Nephron (organoid): Measurements from ENCODE around the gene MGAM2.

ENCODE experiments used
- H3K27ac Mint-ChIP-seq, 3 experiments: 2 replicates each; pipeline ENCODE4 v1.8.0; 2020; ENCODE audit warnings: mixed read lengths in 3 of 3, mild to moderate bottlenecking in 2 of 3, moderate library complexity in 1 of 3
- H3K27me3 Mint-ChIP-seq: 2 replicates; pipeline ENCODE4 v1.8.0; 2021; ENCODE audit warnings: low read depth, mild to moderate bottlenecking, moderate library complexity, mixed read lengths
- H3K36me3 Mint-ChIP-seq: 2 replicates; pipeline ENCODE4 v1.8.0; 2020; ENCODE audit warnings: low read depth, mixed read lengths
- H3K4me1 Mint-ChIP-seq: 2 replicates; pipeline ENCODE4 v1.8.0; 2020; ENCODE audit warnings: mixed read lengths
- H3K4me3 Mint-ChIP-seq, 3 experiments: 2 replicates each; pipeline ENCODE4 v1.8.0; 2020; ENCODE audit warnings: mild to moderate bottlenecking in 3 of 3, mixed read lengths in 3 of 3, moderate library complexity in 2 of 3
- H3K9me3 Mint-ChIP-seq: 2 replicates; pipeline ENCODE4 v1.8.0; 2020; ENCODE audit warnings: mixed read lengths
- TF ChIP-seq, protein P1 (sequence below), 3 experiments: fragments of 200-600 bp; sonication (generic); IDR thresholded peaks; one replicate each; pipeline ENCODE4 v1.5.0; 2021; ENCODE audit warnings: antibody characterized with exemption in 3 of 3; ENCODE audit not compliant: unreplicated experiment in 3 of 3

MGAM2 gene

DNA sequence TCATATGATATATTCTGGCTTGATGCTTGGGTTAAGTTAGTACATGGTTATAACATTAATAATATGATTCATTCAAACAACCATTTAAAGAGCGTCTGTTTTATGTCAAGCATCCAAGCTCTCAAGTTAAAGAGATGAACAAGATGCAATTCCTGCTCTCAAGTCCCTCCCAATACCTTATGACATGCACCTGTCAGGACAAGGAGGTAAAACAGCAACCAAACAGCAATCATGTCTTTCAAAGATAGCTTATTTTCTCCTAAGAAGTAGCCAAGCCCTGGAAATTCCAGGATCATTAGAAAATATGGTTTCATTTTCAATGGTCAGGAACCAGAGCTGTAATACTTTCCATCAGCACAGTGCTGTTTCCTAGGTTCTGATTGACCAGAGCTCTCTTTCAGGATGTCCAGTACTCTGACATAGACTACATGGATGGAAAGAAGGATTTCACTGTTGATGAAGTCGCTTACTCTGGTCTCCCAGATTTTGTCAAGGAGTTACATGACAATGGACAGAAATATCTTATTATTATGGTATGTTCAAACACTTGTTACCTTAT is 29.0 kb downstream of the MGAM2 start:
- TF ChIP-seq, protein P1, sequence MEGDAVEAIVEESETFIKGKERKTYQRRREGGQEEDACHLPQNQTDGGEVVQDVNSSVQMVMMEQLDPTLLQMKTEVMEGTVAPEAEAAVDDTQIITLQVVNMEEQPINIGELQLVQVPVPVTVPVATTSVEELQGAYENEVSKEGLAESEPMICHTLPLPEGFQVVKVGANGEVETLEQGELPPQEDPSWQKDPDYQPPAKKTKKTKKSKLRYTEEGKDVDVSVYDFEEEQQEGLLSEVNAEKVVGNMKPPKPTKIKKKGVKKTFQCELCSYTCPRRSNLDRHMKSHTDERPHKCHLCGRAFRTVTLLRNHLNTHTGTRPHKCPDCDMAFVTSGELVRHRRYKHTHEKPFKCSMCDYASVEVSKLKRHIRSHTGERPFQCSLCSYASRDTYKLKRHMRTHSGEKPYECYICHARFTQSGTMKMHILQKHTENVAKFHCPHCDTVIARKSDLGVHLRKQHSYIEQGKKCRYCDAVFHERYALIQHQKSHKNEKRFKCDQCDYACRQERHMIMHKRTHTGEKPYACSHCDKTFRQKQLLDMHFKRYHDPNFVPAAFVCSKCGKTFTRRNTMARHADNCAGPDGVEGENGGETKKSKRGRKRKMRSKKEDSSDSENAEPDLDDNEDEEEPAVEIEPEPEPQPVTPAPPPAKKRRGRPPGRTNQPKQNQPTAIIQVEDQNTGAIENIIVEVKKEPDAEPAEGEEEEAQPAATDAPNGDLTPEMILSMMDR (IDR thresholded peaks at IDR 0.05; ENCODE audit: unreplicated experiment in 3 of 3), result no peak
- H3K36me3 Mint-ChIP-seq, result no peaks in the 10 kb centered on the region
- no peak overlapping the region for H3K27ac Mint-ChIP-seq
- H3K9me3 Mint-ChIP-seq, result no peaks in the 10 kb centered on the region
- no peak overlapping the region for H3K4me3 Mint-ChIP-seq
- H3K4me1 Mint-ChIP-seq, result no peaks in the 10 kb centered on the region
- no peaks in the 10 kb centered on the region for H3K27me3 Mint-ChIP-seq

DNA sequence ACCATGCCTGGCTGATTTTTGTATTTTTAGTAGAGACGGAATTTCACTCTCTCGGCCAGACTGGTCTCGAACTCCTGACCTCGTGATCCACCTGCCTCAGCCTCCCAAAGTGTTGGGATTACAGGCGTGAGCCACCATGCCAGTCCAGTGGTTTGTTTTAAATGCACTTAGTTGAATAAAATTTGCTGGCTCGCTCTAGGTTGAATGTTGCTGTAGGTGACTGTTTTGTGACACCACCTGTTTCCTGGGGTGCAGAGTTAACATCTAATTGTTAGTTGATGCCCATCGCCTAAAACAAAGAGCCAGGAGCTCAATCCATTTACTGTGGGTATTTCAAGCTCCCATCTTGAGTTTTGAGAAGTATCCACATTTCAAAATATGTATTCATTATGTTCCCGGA is 31.2 kb downstream of the MGAM2 start:
- TF ChIP-seq, protein P1 (IDR thresholded peaks at IDR 0.05; ENCODE audit: unreplicated experiment in 3 of 3), result no peak
- no peaks in the 10 kb centered on the region for H3K36me3 Mint-ChIP-seq
- H3K27ac Mint-ChIP-seq, result no peak overlapping the region
- no peaks in the 10 kb centered on the region for H3K9me3 Mint-ChIP-seq
- no peaks in the 10 kb centered on the region for H3K27me3 Mint-ChIP-seq
- no peaks in the 10 kb centered on the region for H3K4me1 Mint-ChIP-seq
- H3K4me3 Mint-ChIP-seq, result no peak overlapping the region

DNA sequence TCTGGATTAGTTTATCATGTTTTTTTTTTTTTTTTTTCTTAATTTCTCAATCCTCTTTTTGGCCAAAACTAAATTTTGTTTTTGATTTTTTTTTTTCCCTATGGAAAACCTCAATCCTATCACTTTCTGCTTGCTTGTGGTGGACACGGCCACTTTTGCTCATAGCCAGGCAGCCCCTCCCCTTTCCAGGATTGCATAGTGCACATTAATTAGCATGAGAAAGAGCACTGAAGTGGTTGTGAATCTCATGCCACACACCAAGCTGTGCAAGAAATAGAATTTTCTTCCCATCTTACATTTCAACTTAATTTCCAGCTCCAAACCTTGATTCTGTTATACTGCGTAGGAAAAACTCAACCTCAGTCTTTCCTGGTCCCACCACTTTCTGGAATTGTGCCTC is 34.6 kb downstream of the MGAM2 start:
- Mint-ChIP-seq H3K27me3 (peaks cover 5% of the 10 kb centered on the region), H3K4me1 (no peaks in the 10 kb centered on the region), H3K36me3 (no peaks in the 10 kb centered on the region), H3K9me3 (no peaks in the 10 kb centered on the region), H3K27ac (no peak overlapping the region), H3K4me3 (no peak overlapping the region)
- TF ChIP-seq, protein P1 (IDR thresholded peaks at IDR 0.05; ENCODE audit: unreplicated experiment in 3 of 3), result no peak

DNA sequence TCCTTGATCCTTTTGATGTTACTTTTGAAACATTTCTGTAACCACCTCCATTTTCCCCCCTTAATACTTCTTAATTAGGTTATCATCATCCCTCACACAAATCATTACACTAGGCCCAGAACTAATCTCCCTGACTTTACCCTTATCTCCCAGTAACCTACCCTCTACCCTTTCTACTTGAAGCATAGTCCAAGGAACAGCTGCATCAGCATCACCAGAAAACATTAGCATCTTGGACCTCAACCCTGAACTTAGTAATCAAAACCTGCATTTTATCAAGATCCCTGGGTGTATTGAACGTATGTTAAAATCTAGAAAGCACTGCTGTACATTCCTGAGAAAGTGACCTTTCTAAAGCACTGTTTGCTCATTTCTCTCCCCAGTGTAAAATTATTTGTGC is 38.8 kb downstream of the MGAM2 start:
- H3K27ac Mint-ChIP-seq, result no peak overlapping the region
- no peaks in the 10 kb centered on the region for H3K4me1 Mint-ChIP-seq
- H3K9me3 Mint-ChIP-seq, result no peaks in the 10 kb centered on the region
- no peaks in the 10 kb centered on the region for H3K36me3 Mint-ChIP-seq
- TF ChIP-seq, protein P1 (IDR thresholded peaks at IDR 0.05; ENCODE audit: unreplicated experiment in 3 of 3), result no peak
- no peak overlapping the region for H3K4me3 Mint-ChIP-seq
- peaks cover 5% of the 10 kb centered on the region for H3K27me3 Mint-ChIP-seq

DNA sequence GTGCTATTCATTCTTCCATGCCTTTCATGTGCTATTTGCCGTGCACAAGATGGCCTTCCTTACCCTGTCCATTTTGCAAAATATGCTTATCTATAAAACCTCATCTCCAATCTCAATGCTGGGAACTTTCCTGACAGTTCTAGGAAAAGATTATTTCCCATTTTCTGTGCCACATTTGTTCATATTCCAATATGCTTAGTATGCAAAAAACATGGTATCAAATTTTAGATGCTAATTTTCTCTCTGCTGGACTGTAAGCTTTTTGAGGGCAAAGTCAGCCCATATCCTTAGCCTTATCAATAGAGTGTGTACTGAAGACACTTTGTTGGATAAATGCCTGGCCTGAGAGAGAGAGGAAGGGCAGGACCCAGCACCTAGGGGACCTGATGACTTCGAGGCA is 39.4 kb downstream of the MGAM2 start:
- Mint-ChIP-seq H3K27me3 (peaks cover 5% of the 10 kb centered on the region), H3K27ac (no peak overlapping the region), H3K4me1 (no peaks in the 10 kb centered on the region), H3K9me3 (no peaks in the 10 kb centered on the region), H3K4me3 (no peak overlapping the region), H3K36me3 (no peaks in the 10 kb centered on the region)
- TF ChIP-seq, protein P1 (IDR thresholded peaks at IDR 0.05; ENCODE audit: unreplicated experiment in 3 of 3), result no peak

DNA sequence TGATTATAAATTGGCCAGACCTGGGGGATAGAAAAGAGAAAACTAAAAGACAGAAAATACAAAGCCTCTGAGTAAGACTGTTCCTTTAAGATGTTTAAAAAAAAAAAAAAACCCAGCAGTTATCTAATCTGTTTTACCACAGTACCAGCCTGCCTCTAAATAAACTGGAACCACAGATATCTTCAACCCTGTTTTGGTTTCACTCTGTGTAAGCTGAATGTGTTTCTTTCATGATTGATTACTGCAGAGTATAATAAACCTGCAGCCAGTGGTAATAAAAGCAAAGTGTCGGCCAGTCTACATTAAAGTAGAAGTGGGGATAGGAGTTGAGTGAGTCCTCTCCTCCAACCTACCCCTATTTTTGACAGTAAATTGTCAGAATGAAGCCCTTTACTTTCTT is 40.6 kb downstream of the MGAM2 start:
- Mint-ChIP-seq H3K9me3 (no peaks in the 10 kb centered on the region), H3K36me3 (no peaks in the 10 kb centered on the region), H3K4me1 (no peaks in the 10 kb centered on the region), H3K4me3 (no peak overlapping the region), H3K27me3 (peaks cover 5% of the 10 kb centered on the region), H3K27ac (no peak overlapping the region)
- TF ChIP-seq, protein P1 (IDR thresholded peaks at IDR 0.05; ENCODE audit: unreplicated experiment in 3 of 3), result no peak
